Right cardiac atrium (tissue), 5 donors: Measurements from ENCODE around the gene ARID4A. TPM values are rescaled to one million over a fixed set of nuclear protein-coding genes. Genes with fewer than 3 reads are reported as not detected.
"Not testable (repeated sequence)": the region's sequence is repeated elsewhere in the genome, so short reads cannot be mapped to it uniquely, and the experiment has no call there.

Source experiments
- ATAC-seq, 2 donors: fragments of 200-7000 bp; cut with Tn5 transposase; one replicate each; pipeline versions ENCODE4 v1.8.0 to v1.9.1; 2020; ENCODE audit warnings: moderate library complexity in 2 of 2, mild to moderate bottlenecking in 1 of 2
- DNase-seq, 3 donors: peaks; one replicate each; pipeline ENCODE4 v3.0.0-alpha.2; 2020
- H3K27ac ChIP-seq: one replicate; pipeline ENCODE4 v1.5.1; 2013; ENCODE audit warnings: mild to moderate bottlenecking, low read length, control low read depth, moderate library complexity
- H3K27me3 ChIP-seq: one replicate; pipeline ENCODE4 v1.6.1; 2013; ENCODE audit not compliant: control insufficient read depth, insufficient read depth
- H3K4me1 ChIP-seq: one replicate; pipeline ENCODE4 v1.6.1; 2013; ENCODE audit warnings: low read length; ENCODE audit not compliant: control insufficient read depth, insufficient read depth
- H3K4me3 ChIP-seq: one replicate; pipeline ENCODE4 v1.5.1; 2013; ENCODE audit warnings: low read length, control low read depth
- H3K9me3 ChIP-seq: one replicate; pipeline ENCODE4 v1.6.1; 2013; ENCODE audit warnings: low read length; ENCODE audit not compliant: control insufficient read depth
- WGBS: extraction: QIAGEN DNeasy Blood & Tissue Kit; methylation state at CpG from one replicate; pipeline ENCODE4 v1.1.7; 2013; 5-methylcytosine and 5-hydroxymethylcytosine counted together
- intact Hi-C, 4 donors: fragments of 100-400 bp; cut with DNase I; formaldehyde crosslinking; loops; one replicate each; pipeline versions ENCODE4 v1.11.0 to v1.14.0; 2022 to 2023
- polyA plus RNA-seq: library from polyadenylated mRNA; stranded (reverse); fragments of 200-250 nt; gene quantifications from one replicate; pipeline ENCODE4 v1.2.3, GENCODE V29; 2013
- total RNA-seq, 4 donors: library from RNA; stranded (reverse); fragmentation: NEBNext Ultra II Directional; extraction: Animal tissue kit (Norgen Biotek cat#: 25700); gene quantifications; one replicate each; pipeline ENCODE4 v1.2.1, GENCODE V29; 2021
- donor health status: healthy with polysubstance abuse.
- donor health status: DM: no; HTN: yes; CAD: no.
- donor health status: DM: no; HTN: no; CAD: no.
- donor health status: DM: no; HTN: yes; CAD: no; lungs with severe emphysema.
- donor health status: DM: yes; HTN: yes; CAD: no.

Gene ARID4A
- total and polyA plus RNA-seq, 5 donors, result 8.3 to 26.1 (median 17.5) TPM

- no peaks in the 10 kb centered on the region for H3K4me1 ChIP-seq
- H3K4me3 ChIP-seq, result no peak overlapping the region
- no peaks in the 10 kb centered on the region for H3K9me3 ChIP-seq
- no peak for DNase-seq
- 77% methylated on average over 2 of the region's 2 CpGs for WGBS
- intact Hi-C loops, result no loop called here
- no peak overlapping the region for H3K27ac ChIP-seq
- ATAC-seq, result no peak
- H3K27me3 ChIP-seq, result no peaks in the 10 kb centered on the region
These were observed 10.7 kb downstream of the ARID4A start for GRCh38 chr14:58309086-58309485.

DNA sequence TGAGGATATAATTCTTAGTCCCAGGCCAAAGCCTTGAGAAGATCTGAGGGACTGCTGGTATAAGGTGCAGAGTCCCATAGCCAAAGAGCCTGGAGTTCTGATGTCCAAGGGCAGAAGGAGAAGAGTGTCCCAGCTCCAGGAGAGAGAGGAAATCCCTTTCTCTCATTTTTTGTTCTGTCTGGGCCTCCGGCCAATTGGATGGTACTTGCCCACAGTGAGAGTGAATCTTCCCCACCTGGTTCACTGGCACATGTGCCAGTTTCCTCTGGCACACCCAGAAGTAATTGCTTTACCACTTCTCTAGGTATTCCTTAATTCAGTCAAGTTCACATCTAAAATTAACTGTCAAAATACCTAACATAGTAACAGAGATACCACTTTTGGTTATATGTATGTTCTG is 15.3 kb downstream of the ARID4A start:
- H3K9me3 ChIP-seq, result no peaks in the 10 kb centered on the region
- no peak overlapping the region for H3K4me3 ChIP-seq
- WGBS, result 82% methylated on average over 1 of the region's 1 CpG
- DNase-seq (peak in 1 of 3 donors; percentile 9), ATAC-seq (no peak)
- intact Hi-C loops, result no loop called here
- H3K27me3 ChIP-seq, result no peaks in the 10 kb centered on the region
- no peak overlapping the region for H3K27ac ChIP-seq
- no peaks in the 10 kb centered on the region for H3K4me1 ChIP-seq

- intact Hi-C loops, result no loop called here
- WGBS, result 96% methylated on average over 1 of the region's 1 CpG
- no peaks in the 10 kb centered on the region for H3K9me3 ChIP-seq
- no peaks in the 10 kb centered on the region for H3K27me3 ChIP-seq
- no peak overlapping the region for H3K27ac ChIP-seq
- H3K4me1 ChIP-seq, result no peaks in the 10 kb centered on the region
- ATAC-seq (no peak), DNase-seq (no peak)
- H3K4me3 ChIP-seq, result no peak overlapping the region
These were observed 17.3 kb downstream of the ARID4A start for GRCh38 chr14:58315606-58316005.

- 44% methylated on average over 1 of the region's 1 CpG for WGBS
- H3K4me3 ChIP-seq, result no peak overlapping the region
- no peaks in the 10 kb centered on the region for H3K9me3 ChIP-seq
- intact Hi-C loops, result no loop called here
- DNase-seq (no peak), ATAC-seq (no peak)
- no peak overlapping the region for H3K27ac ChIP-seq
- H3K27me3 ChIP-seq, result no peaks in the 10 kb centered on the region
- no peaks in the 10 kb centered on the region for H3K4me1 ChIP-seq
These were observed 28.7 kb downstream of the ARID4A start for GRCh38 chr14:58327019-58327418.

DNA sequence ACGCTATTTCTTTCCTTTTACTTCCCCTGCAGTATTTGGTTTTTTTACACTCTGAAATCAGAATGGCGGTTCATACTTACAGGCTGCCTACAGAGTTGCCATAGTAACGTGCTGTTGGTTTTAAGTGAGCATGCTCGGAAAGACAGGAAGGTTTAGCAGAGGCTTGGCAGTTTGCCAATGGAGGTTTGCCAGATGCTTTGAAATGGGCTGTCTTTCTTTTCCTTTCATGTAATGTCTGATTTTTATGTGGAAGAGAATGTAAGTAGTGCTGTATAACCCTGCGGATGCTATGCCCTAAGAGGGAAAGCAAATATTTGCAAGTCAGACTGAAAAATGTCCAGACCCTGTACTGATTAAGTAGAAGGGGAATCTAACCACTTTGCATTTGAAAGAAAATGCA is 32.8 kb downstream of the ARID4A start:
- Histone ChIP-seq H3K4me1 (no peaks in the 10 kb centered on the region), H3K27ac (no peak overlapping the region), H3K9me3 (no peaks in the 10 kb centered on the region), H3K27me3 (no peaks in the 10 kb centered on the region), H3K4me3 (peak overlapping the region; percentile 9)
- 4% methylated on average over 5 of the region's 5 CpGs for WGBS
- intact Hi-C loops, result no loop called here
- peak; percentile 87 to 93 (median 90) for DNase-seq
- ATAC-seq, result peak; percentile 91 to 92

DNA sequence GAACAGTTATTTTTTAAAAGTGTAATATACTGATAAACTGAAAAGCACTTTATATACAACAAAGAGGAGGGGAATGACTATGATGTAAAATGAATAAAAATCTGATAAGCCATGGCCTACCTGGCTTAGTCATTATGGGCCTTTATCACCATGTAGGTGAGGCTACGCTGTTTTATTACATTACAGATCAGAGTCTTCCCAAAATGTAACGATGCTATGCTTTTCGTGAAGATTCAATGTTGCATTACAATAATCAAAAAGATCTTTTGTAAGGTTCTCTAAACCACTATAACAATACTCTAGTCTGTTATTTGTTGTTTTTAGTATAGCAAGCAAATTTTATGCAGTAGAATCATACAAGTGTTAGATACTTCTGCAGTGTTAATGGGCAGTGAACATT is 34.2 kb downstream of the ARID4A start:
- Histone ChIP-seq H3K27me3 (no peaks in the 10 kb centered on the region), H3K4me3 (no peak overlapping the region), H3K27ac (no peak overlapping the region), H3K9me3 (no peaks in the 10 kb centered on the region), H3K4me1 (no peaks in the 10 kb centered on the region)
- no peak for ATAC-seq
- intact Hi-C loops, result no loop called here
- no peak for DNase-seq
- WGBS, result 94% methylated on average over 3 of the region's 3 CpGs

DNA sequence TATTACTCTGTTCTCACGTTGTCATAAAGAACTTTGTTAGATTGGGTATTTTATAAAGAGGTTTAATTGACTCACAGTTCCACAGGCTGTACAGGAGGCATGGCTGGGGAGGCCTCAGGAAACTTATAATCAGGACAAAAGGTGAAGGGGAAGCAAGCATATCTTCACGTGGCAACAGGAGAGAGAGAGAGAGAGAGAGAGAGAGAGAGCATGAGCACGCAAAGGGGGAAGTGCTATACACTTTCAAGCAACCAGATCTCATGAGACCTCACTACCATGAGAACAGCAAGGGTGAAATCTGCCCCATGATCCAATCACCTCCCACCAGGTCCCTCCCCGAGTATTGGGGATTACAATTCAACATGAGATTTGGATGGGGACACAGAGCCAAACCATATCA is 41.3 kb downstream of the ARID4A start:
- intact Hi-C loops, H3K27ac ChIP-seq, H3K4me3 ChIP-seq, DNase-seq, H3K27me3 ChIP-seq, ATAC-seq, H3K9me3 ChIP-seq, H3K4me1 ChIP-seq: not testable (repeated sequence)
- WGBS, result 73% methylated on average over 4 of the region's 4 CpGs

GRCh38 chr14:58341152-58341748 is 42.9 kb downstream of the ARID4A start:
- Histone ChIP-seq H3K27me3 (no peaks in the 10 kb centered on the region), H3K27ac (no peak overlapping the region)
- DNase-seq, result no peak

DNA sequence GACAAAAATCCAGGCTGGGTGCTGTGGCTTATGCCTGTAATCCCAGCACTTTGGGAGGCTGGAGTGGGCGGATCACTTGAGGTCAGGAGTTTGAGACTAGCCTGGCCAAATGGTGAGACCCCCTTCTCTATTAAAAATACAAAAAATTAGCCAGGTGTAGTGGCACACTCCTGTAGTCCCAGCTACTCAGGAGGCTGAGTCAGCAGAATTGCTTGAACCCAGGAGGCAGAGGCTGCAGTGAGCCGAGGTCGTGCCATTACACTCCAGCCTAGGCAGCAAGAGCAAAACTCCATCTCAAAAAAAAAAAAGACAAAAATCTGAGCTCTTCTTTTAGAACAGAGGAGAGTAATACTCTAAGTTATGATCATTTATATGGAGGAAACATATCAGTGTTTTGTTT is 45.2 kb downstream of the ARID4A start:
- peak in 1 of 3 donors; percentile 14 for DNase-seq
- 95% methylated on average over 3 of the region's 3 CpGs for WGBS
- H3K27me3 ChIP-seq, H3K27ac ChIP-seq, ATAC-seq, intact Hi-C loops, H3K9me3 ChIP-seq, H3K4me1 ChIP-seq, H3K4me3 ChIP-seq: not testable (repeated sequence)

More at GRCh38 chr14:58341152-58341748, 42.9 kb downstream of the ARID4A start:
- H3K4me1 ChIP-seq, result no peaks in the 10 kb centered on the region
- WGBS, result 83% methylated on average over 4 of the region's 4 CpGs
- intact Hi-C loops, result no loop called here
- no peak overlapping the region for H3K4me3 ChIP-seq
- no peak for ATAC-seq
- H3K9me3 ChIP-seq, result no peaks in the 10 kb centered on the region

DNA sequence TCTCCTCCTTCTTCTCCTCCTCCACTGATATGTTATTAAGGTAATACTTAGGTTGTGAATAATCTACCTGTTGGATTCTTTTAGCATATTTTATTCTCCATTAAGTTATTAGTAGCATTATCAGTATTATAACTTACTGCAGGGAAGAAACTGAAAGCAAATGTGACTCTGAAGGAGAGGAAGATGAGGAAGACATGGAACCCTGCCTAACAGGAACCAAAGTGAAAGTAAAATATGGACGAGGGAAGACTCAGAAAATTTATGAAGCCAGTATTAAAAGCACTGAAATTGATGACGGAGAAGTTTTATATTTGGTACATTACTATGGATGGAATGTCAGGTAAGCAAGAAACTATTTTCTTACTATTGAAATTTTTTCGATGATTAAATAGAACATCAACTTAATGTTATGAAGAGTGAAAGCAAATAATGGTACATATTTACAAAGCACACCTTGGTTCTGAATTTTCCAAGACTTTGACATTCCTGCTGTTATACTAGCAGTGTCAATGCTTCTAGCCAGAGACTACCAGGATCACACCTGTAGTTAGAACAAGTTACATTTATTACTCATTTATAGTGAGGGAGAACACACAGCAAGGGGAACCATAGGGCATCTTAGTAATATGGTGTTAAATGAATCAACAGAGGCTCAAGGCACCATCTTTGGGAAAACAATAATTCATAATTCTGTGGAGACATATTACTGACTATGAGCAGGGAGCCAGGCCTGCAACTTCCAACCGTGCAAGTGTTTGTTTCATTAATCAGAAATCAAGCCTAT is 55.4 kb downstream of the ARID4A start:
- H3K4me1 ChIP-seq, result no peaks in the 10 kb centered on the region
- H3K27ac ChIP-seq, result no peak overlapping the region
- DNase-seq (no peak), ATAC-seq (no peak)
- intact Hi-C loops, result no loop called here
- no peaks in the 10 kb centered on the region for H3K9me3 ChIP-seq
- H3K27me3 ChIP-seq, result no peaks in the 10 kb centered on the region
- WGBS, result 72% methylated on average over 4 of the region's 4 CpGs
- peak overlapping the region; percentile 7 for H3K4me3 ChIP-seq

DNA sequence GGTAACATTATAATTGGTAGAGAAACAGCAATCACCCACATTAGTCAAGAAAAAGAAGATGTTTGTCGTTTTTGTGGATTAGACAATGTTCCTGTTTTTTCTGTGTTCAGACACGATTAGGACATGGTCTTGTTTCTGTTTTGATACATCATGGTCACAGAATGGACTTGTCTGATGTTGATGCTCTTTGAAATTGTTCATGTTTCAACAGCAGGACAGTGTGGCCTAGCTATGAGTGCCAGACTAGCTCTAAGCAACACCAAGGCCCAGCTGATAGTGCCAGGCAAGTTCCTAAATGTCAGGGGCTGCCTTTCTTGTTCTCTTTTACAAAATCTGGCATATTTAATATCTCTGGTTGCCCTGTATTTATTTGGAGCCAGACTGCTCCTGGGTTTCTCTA is 56.5 kb downstream of the ARID4A start:
- intact Hi-C loops, result no loop called here
- Histone ChIP-seq H3K9me3 (no peaks in the 10 kb centered on the region), H3K27me3 (no peaks in the 10 kb centered on the region), H3K4me1 (no peaks in the 10 kb centered on the region), H3K4me3 (no peak overlapping the region), H3K27ac (no peak overlapping the region)
- ATAC-seq (no peak), DNase-seq (no peak)
- WGBS, result 83% methylated on average over 2 of the region's 2 CpGs
